Measurements from ENCODE around the gene FOXO6.

The FOXO6 gene

DNA sequence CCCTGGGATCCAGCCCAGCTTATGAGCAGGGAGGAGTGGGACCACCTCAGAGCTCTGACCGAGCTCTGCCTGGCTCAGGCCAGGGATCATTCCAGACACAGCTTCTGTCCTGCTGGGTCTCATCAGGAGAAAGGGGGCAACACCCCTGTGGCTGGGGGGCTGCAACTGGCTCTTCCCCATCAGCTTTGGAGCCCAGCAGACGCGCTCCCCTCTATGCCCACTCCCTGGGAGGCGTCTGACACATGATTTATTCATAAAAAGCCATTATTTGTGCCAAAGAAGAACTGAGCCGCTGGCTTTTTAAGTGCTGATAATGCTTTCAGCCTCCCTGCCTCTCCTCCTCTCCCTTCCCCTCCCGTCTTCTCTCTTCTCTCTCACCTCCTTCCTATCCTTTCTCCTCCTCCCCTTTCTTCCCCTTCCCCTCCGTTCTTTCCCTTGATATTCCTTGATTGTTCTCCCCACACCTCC, 25.0 kb downstream of the FOXO6 start:
- no peak for DNase-seq

- DNase-seq = peak; percentile 84
Observed at GRCh38 chr1:41387667-41388091, 26.4 kb downstream of the FOXO6 start.

GRCh38 chr1:41388510-41388909, 27.3 kb downstream of the FOXO6 start:
- no peak for DNase-seq

DNA sequence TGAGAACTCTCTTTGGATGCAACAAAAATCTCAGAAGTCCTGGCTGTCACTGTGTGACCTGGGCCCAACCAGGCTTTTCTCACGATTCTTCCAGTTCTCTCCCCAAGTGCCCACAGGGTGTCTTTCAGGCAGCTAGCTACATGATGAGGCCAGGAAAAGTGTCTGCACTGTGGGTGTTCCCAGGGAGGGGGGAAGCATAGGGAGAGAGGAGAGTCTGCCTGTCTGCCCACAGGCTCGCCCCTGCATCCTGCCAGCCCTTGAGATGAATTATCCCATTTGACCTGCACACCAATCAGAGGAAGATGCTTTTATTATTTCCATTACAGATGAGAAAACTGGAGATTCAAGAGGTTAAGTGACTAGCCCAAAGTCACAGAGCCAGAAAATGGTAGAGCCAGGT, 27.8 kb downstream of the FOXO6 start:
- no peak for DNase-seq

GRCh38 chr1:41390166-41390565, 28.9 kb downstream of the FOXO6 start:
- DNase-seq = no peak

- DNase-seq = no peak
Observed at GRCh38 chr1:41390573-41390972, 29.3 kb downstream of the FOXO6 start.

DNA sequence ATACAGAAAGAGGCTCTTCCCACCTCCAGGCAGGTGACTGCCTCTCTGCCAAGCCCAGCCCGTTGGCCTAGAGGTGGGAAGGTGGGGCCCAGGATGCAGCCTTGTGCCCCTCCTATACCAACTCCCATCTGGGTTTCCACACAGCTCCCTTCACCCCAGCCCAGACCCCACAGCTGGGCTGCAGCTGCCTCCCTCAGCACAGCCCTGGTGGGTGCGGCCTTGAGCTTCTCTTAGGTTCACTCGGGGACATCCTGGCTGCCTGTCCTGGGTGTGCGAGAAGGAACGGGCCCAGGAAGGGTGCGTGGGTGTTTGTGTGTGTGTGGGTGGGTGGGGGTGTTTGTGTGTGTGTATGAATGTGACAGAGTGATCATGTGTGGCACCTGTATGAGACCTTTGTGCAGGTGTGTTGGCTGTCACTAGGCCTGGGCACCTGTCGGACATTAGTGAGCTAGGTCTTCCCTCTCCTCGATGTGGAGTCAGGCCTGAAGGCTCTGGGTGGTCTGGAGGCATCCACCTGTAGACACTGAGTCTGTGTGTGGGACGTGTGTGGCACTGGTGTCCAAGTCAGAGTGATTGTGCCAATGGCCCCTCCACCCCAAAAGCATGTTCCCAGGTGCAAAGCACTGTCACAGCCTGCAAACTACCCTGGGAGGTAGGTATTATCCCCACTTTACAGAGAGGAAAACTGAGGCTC, 30.7 kb downstream of the FOXO6 start:
- DNase-seq = peak; percentile 9

GRCh38 chr1:41392528-41392924, 31.3 kb downstream of the FOXO6 start:
- DNase-seq = no peak

DNA sequence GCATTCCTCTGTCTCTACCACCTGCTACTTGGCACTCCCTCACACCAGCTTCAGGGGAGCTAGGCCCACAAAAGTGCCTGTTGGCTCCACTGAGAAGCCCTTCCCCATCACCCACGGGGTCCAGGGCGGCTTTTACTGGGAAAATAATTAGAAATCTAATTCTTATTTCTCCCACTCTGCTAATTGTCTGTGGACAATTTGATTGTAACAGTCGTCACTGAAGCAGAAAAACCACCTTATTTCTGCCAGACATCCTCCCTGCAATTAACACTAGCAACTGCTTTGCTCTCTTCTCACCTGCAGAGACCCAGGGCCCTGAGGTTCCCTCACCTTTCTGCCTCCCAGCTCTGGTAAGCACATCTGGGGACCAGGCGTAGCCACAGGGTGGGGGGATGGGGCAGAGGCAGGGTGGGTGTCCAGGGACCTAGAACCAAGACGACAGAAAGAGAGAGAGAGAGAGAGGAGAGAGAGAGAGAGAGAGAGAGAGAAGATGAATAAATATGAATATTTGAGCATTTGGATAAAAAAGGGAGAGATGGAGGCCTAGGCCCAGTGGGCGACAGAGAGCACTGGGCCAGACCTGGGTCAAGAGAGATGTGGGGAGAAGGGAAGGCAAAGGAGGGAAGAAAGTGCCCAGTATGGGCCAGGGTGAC, 32.6 kb downstream of the FOXO6 start:
- DNase-seq = no peak

DNA sequence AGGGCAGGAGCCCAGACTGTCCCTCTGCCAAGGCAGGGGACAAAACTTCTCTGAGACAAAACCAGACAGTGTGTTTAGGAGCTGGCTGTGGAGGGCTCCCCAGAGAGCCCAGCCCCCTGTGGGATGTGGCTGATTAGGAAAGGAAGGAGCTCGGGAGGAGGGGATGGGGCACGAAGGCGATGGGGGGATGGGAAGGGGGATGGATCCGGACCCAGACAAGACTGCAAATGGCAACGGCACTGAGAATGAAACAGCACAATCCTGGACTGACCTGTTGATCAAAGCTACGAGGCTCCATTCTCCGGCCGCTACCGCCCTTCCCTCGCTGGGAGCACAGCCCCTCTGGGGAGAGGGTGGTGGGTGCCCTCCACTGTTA, 33.1 kb downstream of the FOXO6 start:
- no peak for DNase-seq

DNA sequence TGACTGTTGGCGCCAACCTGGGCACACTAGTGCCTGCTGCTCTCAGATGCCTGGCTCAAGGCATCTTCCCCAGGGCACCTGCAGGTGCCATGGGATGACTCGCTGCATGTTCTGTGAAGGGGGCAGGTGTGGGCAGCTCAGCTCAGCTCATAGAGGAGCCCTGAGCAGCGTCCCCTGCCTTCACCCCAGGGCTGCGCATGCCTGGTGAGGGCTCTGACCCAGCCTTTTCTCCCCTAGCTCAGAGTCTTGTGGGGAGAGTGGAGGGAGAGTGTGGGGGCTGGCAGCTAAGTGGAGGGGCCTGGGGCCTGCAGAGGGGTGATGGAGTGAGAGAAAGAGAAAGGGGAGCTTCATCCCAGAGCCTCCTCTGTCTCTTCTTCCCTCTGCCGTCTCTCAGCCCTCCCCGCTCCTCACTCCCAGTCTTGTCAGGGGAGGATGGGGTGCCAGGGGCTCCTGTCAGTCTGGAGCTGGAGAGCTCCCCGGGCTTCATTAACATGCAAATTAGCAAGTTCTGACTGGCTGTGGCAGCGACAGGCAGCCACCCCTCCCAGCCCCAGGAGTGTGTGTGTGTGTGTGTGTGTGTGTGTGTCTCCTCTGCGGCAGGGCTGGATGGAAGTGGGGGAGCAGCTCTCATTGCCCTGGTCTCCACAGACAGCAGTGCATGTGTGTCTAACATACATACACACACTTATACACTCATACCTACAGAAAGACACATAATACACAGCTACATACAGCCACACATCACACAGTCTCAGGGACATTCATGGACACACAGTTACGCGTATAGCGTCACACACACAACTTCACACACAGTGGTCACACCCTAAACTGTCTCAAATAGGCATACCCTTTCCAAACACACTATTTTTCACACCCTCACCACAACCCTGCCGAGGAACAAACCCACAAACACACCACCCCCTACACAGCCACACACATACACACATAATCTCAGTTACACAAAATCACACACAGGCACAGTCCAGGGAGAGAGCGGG, 34.0 kb downstream of the FOXO6 start:
- peak; percentile 24 for DNase-seq

GRCh38 chr1:41396084-41396483, 34.9 kb downstream of the FOXO6 start:
- DNase-seq = no peak

DNA sequence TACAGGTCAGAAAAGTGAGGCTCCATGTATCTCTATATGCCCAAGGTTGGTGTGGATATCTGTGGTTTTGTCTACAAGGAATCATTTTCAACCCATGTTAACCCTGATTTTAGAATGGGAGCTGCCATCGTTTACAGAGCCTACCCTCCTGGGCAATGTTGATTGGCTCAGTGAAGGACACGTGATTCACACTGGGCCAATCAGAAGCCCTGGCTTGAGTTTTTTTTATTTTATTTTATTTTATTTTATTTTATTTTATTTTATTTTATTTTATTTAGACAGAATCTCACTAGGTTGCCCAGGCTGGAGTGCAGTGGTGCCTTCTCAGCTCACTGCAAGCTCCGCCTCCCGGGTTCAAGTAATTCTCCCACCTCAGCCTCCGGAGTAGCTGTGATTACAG, 35.8 kb downstream of the FOXO6 start:
- no peak for DNase-seq

GRCh38 chr1:41397753-41398330, 36.6 kb downstream of the FOXO6 start:
- no peak for DNase-seq

GRCh38 chr1:41399145-41399795, 38.0 kb downstream of the FOXO6 start:
- DNase-seq = no peak

DNA sequence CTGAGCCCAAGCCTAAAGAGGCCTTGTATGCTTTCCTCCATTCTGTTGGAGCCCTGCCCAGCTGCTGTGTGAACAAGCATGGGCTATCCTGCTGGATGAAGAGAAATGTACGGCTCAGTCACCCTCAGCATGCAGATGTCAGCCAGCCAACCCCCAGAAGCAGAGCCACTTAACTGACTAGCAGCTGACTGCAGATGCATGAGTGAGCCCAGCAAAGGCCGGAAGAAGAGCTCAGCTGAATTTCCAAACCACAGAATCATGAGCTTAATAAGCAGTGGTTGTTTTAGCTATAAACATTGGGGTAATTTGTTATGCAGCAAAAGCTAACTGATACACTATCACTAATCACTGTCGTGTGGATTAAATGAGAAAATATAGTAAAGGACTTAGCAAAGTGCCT, 39.0 kb downstream of the FOXO6 start:
- DNase-seq = no peak

- no peak for DNase-seq
Observed at GRCh38 chr1:41401899-41402298, 40.7 kb downstream of the FOXO6 start.

DNA sequence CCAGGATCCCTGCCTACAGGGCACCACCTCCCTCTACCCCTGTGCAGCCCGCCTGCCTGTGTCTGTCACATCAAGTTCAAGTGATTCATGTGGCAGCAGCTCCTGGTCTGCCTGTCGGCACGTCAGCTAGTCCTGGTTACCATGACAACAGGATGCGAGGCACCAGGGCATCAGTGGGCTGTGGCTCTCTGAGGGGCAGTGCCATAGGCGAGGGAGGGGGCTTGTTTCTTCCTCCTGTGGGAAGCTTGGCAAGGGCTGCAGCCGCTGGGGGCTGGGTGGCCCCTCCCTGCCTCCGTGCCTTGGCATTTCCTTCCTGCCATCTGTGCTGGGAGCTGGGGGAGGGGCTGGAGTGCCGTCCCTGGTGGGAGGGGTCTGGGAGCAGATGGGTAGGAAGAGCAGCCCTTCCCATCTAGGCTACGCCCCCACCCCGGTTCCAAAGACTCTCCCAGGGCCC, 43.1 kb downstream of the FOXO6 start:
- peak; percentile 63 for DNase-seq

- DNase-seq = no peak
Observed at GRCh38 chr1:41407664-41408252, 46.5 kb downstream of the FOXO6 start.

DNA sequence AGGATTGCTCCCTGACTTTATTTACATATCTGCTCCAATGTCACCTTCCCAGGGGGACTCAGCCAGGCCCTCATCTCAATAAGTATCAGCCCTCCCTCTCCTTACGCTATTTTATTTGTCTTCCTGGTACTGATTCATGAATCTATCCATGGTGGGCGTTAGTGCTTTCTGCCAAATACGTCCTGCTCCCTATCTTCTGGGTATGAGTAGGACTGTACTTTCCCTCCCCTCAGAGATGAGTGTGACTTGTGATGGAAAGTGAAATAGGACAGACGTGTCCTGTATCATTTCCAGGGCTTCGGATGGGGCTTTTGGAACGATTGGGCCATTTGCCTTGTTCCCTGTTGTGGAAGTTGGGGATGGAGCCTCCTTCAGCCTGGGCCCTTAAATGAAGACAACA, 47.5 kb downstream of the FOXO6 start:
- no peak for DNase-seq

DNA sequence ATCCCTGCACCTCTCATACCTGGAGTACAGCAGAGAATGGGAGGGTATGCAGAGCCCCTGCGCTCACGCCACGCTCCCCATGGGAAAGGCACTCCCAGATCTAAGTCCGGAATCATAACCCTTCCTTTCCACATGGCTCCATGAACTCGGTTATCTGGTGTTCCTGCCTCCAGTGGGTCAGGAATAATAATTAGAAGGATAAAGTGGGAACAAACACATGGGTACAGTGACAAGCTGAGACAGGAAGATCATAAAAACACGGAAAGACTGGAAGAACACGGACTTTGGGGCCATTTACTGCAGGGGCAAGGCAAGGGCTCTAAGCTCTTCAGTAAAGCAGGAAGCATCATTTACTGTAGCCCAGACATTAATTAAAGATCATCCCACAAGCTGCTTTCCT, 48.6 kb downstream of the FOXO6 start:
- DNase-seq = no peak

GRCh38 chr1:41410462-41410861, 49.2 kb downstream of the FOXO6 start:
- DNase-seq = no peak

All from NCI-H146 (cell line).